Suppressor macrophage treated with lipopolysaccharide for 1 hour (primary cell): ENCODE results near the gene CD53.
A peak's percentile ranks its signal among the peaks of the same experiment; 100 is the strongest.
"Not testable (repeated sequence)": the region's sequence is repeated elsewhere in the genome, so short reads cannot be mapped to it uniquely, and the experiment has no call there.

ENCODE experiments used
- DNase-seq, 3 donors: peaks; one replicate each; pipeline ENCODE4 v3.0.0-alpha.2; 2020 to 2022

The CD53 gene, protein sequence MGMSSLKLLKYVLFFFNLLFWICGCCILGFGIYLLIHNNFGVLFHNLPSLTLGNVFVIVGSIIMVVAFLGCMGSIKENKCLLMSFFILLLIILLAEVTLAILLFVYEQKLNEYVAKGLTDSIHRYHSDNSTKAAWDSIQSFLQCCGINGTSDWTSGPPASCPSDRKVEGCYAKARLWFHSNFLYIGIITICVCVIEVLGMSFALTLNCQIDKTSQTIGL

DNA sequence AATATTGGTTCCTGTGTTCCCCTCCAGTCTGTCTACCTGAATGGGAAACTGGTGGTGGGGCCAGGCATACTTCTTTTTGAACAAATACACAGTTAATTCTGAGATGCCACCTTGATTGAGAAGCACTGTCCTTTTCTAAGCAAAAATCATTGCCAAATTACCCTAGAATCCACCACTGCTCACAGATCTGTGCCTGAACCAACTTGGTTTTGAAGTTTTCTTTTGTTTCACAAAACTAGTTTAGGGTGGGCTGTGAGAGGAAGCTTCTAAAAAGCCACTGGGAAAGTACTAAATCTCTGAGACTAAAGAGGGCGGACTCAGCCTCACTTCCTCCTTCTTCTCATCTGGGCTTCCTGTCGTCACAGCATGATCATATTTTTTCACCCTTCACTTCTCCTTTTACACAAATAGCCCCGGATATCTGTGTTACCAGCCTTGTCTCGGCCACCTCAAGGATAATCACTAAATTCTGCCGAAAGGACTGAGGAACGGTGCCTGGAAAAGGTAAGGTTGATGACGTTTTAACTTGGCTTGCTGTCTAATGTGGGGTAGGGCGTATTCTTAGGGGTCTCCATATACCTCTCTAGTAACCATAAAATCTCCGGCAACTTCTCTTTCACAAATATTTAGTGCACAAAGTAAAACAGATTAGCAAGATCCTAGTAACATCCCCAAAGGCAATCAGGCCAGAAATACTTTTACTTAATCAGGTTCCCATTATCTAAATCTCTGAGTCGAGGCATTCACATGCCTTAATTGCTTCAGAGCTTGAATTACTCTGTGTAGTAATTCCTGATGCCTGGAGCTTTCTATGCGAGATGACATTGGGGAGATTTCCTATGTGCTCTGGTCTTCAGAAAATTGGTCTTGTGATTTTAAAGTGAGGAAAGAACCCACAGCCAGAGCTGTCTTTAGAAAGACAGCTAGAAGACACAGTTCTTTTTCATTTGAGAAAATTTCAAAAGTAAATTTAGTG lies at the start of gene CD53:
CD53 (plus strand) TSS at position 404 of the 976 bp plus-strand sequence. CDS start 18,261 bp downstream, outside the sequence.
- peak; percentile 84 to 95 (median 90) for DNase-seq

DNA sequence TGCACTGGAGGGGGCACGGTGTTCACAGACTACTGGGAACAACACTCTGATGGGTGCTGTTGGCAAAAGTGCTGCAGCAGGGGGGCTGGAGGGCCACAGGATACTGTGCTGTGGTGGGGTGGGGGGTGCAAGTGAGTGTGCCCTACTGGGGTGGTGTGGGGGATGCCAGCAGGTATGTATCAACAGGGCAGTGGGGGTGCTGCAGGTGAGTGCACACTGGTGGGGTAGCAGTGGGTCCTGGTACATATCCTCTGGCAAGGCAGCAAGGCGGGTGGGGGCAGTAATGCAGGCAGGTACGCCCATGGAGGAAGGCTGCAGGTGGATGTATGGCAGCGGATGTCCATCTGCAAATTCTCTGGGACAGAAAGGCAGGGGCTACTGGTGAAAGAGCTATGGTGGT lies 48.8 kb upstream of the CD53 start:
- no peak for DNase-seq

DNA sequence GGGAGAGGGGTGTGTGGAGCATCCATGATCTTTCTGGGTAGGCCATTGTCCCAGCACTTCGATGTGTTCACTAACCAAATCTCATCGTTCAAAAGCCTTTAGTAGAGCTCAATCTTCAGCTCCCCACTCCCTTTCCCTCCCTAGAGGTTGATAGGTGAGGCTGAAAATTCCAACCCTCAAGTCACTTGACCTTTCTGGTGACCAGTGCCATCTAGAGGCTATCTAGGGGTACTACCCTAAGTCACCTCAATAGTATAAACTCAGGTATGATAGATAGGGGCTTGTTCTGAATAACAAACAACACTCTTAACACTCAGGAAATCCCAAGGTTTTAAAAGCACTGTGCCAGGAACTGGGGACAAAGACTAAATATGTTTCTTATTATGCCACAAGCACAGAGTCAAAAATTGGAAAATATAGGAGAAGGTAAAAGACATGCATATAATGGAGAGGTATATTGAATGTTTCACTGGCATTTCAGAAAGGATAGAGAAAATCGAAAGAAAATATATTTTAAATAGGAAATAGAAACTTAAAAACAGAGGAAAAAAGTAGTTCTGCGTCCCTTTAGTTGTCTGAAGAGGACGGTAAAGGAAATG lies 42.9 kb upstream of the CD53 start:
- peak; percentile 55 to 64 (median 58) for DNase-seq

DNA sequence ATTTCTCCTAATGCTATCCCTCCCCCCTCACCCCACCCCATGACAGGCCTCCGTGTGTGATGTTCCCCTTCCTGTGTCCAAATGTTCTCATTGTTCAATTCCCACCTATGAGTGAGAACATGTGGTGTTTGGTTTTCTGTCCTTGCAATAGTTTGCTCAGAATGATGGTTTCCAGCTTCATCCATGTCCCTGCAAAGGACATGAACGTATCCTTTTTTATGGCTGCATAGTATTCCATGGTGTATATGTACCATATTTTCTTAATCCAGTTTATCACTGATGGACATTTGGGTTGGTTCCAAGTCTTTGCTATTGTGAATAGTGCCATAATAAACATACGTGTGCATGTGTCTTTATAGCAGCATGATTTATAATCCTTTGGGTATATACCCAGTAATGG lies 39.2 kb upstream of the CD53 start:
- DNase-seq, result not testable (repeated sequence)

DNA sequence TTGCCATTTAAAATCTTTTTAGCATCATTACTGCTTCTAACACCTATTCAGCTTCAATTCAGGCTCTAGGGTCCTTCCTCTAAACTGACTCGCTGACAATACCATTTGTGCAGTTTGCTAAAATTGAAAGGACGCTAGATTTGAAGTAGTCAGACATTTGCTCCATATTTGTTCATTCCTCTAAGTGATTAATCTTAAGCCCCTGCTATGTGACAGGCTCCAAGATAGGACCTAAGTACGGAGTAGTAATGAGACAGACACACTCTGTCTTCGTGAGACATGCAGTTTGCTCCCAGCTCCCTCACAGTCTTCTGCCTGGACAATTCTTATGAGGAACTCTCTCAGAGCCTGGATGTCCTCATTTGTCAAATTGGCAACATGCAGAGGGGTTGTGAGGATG lies 26.1 kb upstream of the CD53 start:
- no peak for DNase-seq

DNA sequence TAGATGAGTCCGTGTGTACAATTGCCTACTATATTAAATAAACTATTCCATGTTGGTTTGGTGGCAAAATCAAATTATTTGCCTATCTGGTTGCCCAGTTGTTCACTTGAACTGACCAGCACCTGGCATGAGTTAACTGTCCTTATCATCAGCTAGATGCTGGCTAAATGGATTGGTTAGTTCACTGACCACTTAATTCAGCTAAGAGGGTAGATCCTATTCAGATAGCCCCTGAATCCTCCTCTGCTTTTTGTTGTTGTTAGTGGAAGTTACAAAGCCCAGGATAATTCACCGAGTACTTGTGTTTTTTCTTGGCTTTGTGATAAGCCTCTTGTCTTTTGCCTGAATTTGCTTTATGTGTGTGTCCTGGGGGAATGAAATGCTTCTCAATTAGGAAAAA lies 22.8 kb upstream of the CD53 start:
- no peak for DNase-seq

DNA sequence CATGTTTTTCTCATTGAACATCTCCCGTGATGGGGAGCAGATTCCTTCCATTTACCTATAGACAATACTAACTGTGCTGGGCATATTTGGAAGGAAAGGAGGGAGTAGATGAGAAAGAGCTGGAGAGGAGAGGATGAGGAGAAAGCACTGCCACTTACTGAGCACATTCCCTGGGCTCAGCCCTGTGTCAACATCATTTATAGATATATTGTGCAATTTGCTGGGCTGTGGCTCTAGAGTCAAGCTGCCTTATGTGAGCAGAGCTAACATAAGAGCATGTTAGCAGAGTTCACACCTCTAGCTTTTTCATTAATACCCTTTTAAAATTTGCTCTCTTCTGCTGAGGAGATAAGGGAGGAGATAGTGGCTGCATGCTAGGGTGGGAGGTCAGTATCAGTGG lies 22.3 kb upstream of the CD53 start:
- DNase-seq, result no peak

DNA sequence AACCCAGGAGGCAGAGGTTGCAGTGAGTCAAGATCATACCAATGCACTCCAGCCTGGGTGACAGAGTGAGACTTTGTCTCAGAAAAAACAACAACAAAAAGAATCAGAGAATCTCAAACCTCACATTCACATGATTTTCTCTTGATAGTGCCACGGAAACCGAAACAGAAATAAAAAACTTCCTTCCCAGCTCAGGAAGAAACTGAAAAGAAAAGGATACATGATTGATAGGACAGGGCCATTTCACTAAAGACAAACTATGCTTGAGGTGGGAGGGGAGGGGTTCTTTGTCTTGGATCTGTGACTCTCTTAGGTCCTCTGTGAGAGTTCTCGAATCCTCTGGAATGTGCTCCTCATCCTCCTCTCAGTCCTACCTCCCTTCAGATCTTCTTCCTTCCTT lies 19.8 kb upstream of the CD53 start:
- peak in 1 of 3 donors; percentile 2 for DNase-seq

DNA sequence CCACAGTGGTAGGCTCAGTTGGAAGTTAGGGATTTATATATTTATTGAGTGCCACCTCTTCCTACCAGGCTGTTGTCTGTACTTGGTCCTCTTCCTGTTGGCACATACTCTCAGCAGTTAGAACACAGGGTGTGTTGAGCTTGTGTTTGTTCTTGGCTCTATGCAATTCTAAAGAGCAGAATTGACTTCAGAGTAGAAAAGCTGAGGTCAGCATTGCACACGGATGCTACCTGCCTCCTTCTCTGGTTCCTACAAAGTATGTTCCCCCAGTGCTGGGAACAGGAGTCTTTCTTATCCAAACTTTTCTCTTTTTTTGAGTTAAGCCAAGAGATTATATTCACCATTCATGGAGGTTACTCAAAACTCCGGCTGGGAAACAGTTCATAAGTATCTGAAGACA lies 16.5 kb upstream of the CD53 start:
- no peak for DNase-seq

DNA sequence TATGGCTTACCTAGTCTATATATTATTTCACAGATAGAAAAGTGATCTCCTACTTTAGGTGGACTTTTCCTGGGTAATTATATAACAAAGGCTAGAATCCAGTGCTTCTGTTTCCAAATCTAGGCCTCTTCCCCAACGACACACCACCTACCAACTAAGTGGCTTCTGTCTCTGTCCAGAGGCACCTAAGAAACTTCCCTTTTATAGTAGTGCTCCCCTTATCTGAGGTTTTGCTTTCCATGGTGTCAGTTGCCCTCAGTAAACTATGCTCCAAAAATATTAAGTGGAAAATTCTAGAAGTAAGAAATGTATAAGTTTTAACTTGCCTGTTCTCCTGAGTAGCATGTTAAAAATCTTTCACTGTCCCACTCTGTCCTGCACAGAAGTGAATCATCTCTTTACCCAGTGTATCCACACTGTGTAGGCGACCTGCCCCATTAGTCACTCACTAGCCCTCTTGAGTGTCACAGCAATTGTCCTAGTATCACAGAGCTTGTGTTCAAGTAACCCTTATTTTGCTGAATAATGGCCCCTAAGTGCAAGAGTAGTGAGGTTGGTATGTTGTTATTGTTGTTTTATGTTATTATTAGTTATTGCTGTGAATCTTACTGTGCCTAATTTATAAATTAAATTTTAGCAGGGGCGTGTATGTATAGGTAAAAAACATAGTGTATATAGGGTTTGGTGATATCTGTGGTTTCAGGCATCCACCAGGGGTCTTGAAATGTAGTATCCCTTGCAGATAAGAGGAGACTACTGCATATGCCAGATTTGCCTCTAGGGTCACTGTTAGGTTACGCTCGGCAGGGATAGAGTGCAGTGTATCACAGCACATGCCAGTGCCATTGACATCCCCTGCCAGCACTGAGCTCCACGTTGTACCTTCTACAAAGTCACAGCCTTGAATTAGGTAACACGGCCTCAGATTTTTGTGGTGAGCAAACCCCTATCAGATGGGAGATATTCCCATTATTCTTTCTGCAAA lies 14.7 kb upstream of the CD53 start:
- DNase-seq, result peak; percentile 71 to 81 (median 75)

DNA sequence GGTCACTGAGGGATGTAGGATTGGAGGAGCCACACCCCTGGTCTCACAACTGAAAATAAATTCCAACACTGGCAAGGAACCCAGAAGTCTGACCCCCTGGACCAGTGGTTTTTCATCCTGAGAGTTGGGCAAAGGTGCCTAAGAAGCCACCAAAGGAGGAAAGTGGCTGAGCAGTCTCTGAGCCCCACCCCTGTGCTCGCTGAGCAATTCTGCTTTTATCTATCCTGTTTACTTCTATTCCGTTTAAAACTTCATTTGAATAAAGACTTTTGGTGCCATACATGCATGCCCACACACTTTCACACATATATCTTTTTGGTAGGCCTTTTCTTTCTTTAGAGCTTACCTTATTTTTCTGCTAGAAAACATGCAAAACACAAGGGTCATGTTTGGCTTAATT lies 13.9 kb upstream of the CD53 start:
- DNase-seq, result no peak

DNA sequence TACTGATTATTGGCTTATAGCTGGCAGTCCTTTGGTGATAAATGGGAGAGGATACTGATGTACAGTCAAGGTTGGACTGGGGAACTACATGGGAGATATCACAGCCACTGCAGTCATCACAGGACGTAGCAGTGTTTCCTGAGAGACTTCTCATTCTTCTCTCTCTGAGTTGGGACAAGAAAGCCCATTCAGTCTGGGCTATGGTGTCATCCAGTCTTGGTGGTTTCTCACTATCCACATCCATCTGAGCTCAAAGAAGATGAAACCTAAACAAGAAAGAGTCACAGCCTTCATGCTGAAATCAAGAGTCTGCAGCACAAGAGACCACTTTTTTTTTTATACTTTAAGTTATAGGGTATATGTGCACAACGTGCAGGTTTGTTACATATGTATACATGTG lies 12.8 kb upstream of the CD53 start:
- no peak for DNase-seq

DNA sequence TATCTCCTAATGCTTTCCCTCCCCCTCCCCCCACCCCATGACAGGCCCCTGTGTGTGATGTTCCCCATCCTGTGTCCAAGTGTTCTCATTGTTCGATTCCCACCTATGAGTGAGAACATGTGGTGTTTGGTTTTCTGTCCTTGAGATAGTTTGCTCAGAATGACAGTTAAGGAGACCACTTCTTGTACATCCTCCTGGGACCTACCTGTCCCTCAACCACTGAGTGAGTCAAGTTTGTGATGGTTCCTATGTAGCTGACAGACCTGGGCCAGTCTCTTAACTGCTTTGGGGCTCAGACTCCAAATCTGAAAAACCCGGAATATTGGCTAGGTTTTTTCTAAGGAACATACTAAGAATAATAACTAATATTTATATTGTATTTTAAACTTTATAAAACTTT lies 12.3 kb upstream of the CD53 start:
- not testable (repeated sequence) for DNase-seq

DNA sequence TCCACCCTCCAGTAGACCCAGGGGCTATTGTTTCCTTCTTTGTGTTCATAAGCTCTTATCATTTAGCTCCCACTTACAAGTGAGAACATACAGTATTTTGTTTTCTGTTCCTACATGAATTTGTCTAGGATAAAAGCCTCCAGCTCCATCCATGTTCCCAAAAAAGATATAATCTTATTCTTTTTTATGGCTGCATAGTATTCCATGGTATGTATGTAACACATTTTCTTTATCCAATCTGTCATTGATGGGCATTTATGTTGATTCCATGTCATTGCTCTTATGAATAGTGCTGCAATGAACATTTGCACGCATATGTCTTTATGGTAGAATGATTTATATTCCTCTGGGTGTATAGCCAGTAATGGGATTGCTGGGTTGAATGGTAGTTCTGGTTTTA lies 11.0 kb upstream of the CD53 start:
- not testable (repeated sequence) for DNase-seq

DNA sequence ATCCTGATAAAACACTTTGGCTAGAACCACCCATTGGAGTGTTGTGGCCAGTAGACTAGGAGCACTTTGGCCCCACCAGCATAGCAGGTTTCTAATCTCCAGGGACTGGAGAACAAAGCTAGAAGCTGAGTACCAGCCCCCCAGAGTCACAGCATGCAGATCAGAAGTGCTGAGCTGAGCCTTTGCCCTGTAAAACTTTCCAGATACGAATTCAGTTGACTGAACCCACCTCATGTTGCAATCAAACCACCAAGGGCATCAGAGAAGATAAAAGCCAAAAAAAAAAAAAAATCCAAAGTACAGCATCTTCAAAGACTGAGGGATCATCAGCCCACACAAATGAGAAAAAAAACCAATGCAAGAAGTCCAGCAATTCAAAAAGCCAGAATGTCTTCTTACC lies 8.7 kb upstream of the CD53 start:
- DNase-seq, result no peak

DNA sequence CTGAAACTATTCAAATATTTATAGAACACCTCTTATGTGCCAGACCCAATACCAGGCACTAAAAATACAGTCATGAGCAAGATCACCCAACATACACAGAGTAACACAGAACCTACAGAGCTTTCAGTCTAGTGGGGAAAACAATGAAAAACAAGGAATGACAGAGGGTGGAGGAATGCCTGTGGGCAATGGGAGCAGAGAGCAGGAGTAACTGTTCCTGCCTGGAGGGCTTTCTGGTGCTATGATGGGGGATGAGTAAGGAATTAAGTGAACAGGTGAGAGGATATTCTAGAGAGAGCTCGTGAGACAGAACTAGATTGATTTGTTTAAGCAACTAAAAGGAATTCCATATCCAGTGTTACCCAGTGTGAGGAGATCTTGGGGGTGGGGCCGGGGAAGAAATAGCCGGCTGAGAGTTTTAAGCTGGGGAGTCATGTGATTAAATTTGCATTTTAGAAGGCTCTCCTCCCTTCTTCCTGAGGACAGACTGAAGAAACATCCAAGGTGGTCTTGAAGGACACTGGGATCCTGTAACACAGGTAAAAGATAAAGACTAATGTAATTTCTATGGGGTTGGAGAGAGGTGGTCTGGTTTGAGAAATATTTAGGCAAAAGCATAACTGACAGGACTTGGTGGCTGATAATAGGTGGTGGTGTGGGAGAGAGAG lies 2.1 kb upstream of the CD53 start:
- DNase-seq, result no peak

DNA sequence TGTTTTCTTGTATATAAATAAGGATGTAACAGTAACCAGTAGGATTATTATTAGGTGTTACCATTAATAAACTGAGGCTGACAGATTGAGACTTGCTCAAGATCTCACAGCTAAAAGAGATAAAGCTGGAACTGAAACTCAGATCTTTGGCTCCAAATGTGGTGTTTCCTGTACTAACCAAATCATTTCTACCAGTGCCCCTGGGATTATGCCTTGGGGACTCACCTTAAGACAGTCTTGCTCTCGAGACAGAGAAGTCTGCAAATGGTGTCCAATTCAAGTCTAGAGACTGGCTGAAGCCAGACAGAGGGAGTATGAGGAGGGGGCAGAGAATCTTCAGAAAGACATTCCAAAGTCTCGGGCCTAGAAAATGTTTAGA lies 593 bp upstream of the CD53 start:
- no peak for DNase-seq

DNA sequence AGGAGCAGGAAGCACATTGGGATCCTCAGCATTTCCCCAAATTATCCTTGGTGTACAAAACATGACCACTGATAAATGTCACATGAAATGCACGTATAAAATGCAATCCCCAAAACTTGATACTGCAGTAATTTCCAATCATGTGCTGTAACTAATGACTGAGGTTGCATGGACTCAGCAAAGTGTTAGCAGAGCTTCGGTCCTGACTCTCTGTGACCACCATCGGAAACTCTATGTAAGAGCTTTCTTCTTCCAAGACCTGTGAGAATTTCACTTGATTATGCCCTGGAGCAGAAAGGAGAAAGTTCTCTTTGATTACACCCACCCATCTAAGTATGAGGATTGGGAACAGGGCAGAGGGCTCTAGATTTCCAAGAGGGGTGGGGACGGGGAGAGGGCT lies 908 bp downstream of the CD53 start:
- peak in 1 of 3 donors; percentile 31 for DNase-seq

DNA sequence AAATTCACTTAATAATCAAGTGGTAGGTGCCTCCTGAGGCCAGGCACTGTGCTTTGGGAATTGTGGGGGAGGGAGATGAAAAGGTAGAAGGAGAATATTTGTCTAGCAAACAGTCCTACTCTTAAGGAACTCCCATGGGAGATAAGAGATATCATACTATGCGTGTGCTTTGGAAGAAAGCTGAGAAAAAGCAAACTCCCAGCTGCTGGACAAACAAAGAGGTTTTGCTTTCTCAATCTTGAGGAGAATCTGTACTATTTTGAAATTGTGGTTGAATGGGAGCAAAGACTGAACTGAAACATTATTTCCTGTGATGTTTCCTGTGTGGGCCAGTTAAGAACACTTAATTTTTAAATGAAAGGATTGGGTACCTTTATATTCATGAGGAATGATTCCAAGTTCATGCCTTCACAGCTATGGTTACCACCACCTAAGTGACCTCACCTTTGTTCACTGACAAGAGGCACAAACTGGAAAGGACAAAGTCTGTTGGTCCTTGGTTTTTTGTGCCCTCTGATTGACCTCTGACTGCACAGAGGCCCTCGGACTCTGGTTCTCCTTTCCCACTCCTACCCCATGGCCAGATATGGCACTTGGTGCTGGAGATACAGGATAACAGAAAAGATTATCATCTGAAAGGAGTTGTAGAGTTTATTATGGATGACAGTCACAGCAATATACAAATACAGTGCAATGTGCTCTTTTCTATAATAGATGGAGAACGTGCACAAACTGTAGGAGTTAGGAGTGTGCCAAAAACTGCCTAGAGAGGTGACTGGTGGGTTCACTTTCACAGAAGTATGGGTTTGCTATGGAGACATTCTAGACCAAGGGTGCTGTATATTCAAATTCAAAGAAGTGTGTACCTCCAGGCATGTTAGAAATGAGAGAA lies 1.6 kb downstream of the CD53 start:
- DNase-seq, result peak; percentile 46 to 57 (median 56)

DNA sequence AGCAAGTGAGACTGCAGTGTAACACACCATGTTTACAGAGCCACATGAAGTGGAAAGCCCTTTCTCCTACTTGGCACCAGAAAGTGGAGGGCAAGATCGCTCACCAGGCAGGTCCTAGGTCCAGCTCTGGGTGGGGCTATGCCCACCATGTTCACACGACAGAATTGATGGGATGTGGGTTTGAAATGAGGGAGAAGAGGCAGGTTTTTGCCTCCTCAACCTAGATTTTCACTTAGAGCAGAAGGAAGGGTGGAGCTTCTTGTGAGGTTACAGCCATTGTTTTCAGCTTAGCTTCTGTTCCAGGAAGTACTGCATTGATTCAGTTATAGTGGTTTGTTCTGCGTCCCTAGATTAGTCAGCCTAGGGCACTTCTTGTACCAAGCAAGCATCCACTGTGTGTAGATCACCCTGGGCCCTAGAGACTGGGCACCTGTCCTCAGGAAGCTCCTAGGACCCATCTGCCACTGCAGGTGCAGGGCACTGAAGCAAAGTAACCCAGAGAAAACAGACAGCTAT lies 2.3 kb downstream of the CD53 start:
- peak; percentile 52 to 75 (median 65) for DNase-seq
